Uterus (tissue), 2 donors: ENCODE measurements around the gene ARMC8.

ENCODE experiments used
- CTCF ChIP-seq, 4 experiments: fragments of 200-600 bp in 2 of 4; fragments of 450-650 bp in 2 of 4; sonication (generic) in 2 of 4; IDR thresholded peaks; one replicate each; pipeline ENCODE4 v1.5.1; 2016 to 2019; ENCODE audit warnings: antibody characterized with exemption in 4 of 4, mild to moderate bottlenecking in 2 of 4, moderate library complexity in 1 of 4
- POLR2A ChIP-seq, 2 donors: fragments of 450-650 bp; IDR thresholded peaks; one replicate each; pipeline ENCODE4 v1.6.1; 2016; ENCODE audit warnings: antibody characterized with exemption in 2 of 2, mild to moderate bottlenecking in 1 of 2, moderate library complexity in 1 of 2

DNA sequence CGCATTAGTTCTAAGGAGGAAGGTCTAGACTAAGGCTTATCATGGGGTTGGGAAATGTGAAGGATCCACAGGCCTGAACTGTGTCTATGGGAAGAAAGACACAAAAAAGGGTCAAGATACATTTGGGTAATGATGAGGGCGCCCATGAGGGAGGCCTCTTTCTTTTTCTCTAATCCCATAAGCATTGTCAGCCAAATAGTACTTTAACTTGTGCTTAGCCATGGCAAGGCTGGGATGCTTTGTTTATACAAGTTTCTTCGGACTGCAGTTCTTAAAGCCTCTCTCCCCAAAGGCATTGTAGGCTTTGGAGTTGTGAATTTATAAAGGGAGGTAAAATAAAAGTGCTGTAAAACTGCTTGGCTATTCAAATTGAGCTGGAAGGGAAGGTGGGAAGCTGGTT is 23.4 kb downstream of the ARMC8 start:
- no peak for TF ChIP-seq POLR2A (IDR thresholded peaks at IDR 0.05)
- no peak for TF ChIP-seq CTCF (IDR thresholded peaks at IDR 0.05)
